SIG-M5 treated with dmso at 0.1 percent for 504 hours (cell line): ENCODE results near the gene CLTB.
A peak's percentile ranks its signal among the peaks of the same experiment; 100 is the strongest.
"Not testable (repeated sequence)": the region's sequence is repeated elsewhere in the genome, so short reads cannot be mapped to it uniquely, and the experiment has no call there.

Source experiments
- DNase-seq: peaks from one replicate; lab custom pipeline; 2025; ENCODE audit not compliant: unreplicated experiment; lab: John Stamatoyannopoulos, UW

The CLTB gene

DNA sequence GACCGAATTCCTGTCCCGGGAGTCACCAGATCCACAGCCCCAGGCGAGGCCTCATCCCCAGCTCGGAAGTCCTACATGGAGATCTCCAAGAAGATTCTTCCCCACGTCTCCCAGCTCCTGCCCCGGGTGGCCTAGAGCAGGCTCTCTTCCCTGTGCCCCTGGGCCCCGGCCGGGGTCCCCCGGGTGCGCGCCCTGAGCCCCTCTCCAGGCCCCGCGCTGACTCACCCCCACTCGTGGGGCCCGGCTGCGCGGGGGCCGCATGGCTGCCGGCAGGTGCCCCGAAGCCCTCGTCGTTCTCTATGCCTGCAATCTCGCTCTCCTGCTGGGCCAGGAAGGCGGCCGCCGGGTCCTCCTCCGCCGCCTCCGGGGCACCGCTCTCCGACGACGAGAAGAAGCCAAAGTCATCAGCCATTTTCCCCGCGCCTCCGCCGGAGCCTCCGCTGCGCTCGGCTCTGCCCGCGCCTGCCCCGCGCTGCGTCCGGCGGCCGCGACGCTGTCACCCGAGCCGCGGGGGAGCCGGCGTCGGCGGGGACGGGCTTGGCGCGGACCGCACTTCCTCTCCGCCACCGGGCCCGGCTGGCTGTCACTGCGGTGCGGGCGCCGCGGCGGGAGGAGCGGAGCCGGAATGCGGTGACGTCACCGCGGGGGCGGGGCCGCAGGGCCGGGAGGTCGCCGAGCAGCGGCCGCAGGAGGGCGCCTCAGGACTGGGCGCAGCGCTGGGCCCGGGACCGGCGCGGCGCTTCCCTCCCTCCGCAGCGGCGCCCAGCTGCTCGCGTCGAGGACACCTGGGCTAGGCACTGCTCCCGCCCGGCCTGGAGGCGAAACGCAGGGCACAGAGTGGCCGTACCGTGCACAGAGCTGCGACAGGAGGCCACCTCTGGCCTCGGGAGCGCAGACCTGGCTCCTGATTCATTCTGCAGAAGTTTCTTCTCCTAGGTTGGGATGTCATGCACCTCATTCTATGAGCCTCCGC, at the start of gene CLTB:
Gene CLTB (minus strand): TSS at position 588 of the 973 bp plus-strand sequence. CDS start 176 bp downstream, at position 412.
- peak; percentile 86 for DNase-seq

DNA sequence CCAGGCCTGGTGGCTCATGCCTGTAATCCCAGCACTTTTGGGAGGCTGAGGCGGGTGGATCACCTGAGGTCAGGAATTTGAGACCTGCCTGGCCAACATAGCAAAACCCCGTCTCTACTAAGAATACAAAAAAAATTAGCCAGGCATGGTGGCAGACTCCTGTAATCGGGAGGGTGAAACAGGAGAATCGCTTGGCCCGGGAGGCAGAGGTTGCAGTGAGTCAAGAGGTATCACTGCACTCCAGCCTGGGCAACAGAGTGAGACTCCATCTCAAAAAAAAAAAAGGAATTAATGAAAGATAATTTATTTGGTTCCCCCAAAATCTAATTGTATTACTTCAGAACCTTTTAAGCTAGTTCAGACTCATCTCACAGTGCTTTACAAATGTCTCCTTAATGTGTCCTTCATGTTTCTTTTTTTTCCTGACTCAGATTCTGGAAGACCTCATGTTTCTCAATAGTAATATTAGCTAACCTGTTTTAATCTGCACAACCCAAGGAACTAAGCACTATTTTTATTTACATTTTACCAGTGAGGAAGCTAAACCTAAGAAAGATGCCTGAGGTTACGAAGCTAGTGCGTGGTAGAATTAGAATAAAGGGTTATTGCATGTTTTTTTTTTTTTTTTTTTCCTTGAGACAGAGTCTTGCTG, 46.9 kb upstream of the CLTB start:
- no peak for DNase-seq

GRCh38 chr5:176461349-176461748, 45.0 kb upstream of the CLTB start:
- no peak for DNase-seq

DNA sequence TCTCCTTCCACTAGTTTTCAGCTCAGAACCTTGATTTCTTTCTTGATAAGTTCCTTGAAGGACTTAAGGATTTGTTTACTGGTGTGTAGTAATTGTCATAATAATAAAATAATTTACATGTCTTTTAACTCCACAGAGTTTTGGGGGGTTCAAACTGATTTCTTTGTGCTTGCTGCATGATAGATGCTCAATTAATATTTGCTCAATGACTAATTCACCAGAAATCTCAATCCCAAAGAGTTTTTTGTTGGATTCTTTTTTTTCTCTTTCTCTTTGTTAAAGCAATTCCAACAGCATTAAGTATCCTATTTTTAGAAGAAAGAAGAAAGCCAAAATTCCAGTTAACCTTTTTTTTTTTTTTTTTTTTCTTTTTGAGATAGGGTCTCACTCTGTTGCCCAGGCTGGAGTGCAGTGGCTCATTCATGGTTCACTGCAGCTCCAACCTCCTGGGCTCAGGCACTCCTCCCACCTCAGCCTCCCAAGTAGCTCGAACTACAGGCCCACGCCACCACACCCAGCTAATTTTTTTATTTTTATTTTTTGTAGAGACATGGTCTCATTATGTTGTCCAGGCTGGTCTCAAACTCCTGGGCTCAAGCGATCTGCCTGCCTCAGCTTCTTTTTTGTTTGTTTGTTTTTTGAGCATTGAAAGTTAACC, 42.7 kb upstream of the CLTB start:
- no peak for DNase-seq

GRCh38 chr5:176454724-176455394, 38.5 kb upstream of the CLTB start:
- DNase-seq = no peak

- no peak for DNase-seq
Observed at GRCh38 chr5:176450077-176450476, 33.7 kb upstream of the CLTB start.

GRCh38 chr5:176447978-176448608, 31.8 kb upstream of the CLTB start, which contains the start of gene FAF2:
TSS of gene FAF2 (plus strand) at chr5:176448385. CDS start at chr5:176448408, 23 bp downstream.
- DNase-seq = peak; percentile 100

GRCh38 chr5:176447591-176447977, 31.2 kb upstream of the CLTB start:
- DNase-seq = peak; percentile 50

- DNase-seq = no peak
Observed at GRCh38 chr5:176446884-176447590, 30.7 kb upstream of the CLTB start.

DNA sequence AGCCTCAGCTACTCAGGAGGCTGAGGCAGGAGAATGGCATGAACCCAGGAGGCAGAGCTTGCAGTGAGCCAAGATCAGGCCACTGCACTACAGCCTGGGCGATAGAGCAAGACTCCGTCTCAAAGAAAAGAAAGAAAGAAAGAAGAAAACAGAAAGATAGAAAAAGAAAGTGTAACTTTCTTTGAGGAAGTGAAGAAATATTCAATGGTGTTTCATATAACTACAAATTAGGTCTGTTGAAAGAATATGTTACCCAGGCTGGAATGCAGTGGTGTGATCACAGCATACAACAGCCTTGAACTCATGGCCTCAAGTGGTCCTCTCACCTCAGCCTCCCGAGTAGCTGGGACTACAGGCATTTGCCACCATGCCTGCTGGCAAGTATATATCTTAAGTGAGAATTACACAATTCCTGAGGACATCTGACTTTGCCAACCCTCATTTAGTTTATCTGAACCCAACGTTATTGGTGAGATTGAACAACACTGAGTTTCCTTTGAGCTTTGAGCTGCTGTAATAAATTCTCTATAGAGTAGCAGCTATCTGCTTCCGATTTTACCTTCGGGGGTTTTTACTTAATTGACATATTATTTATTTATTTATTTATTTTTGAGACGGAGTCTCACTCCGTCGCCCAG, 29.8 kb upstream of the CLTB start:
- peak; percentile 30 for DNase-seq

DNA sequence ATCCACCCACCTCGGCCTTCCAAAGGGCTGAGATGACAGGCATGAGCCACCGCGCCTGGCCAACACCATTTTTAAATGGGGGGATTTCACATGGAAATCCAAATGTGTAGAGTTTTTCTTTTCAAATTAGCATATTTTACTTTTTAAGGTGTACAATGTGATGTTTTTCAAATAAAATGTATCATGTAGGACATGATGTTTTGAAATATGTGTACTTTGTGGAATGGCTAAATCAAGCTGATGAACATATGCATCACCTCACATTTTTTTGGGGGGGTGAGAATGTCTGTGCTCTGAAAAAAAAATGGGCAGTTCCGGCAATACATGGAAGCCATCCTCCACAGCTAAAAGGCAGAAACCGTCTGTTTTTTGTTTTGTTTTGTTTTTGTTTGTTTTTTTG, 28.4 kb upstream of the CLTB start:
- no peak for DNase-seq

DNA sequence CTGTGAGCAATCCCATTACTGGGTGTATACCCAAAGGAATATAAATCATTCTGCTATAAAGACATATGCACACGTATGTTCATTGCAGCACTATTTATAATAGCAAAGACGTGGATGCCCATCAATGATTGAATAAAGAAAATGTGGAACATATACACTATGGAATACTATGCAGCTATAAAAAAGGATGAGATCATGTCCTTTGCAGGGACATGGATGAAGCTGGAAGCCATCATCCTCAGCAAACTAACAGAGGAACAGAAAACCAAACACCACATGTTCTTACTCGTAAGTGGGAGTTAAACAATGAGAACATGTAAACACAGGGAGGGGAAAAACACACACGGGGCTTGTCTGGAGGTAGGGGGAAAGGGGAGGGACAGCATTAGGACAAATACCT, 26.6 kb upstream of the CLTB start:
- DNase-seq = not testable (repeated sequence)

- DNase-seq = peak; percentile 30
Observed at GRCh38 chr5:176441921-176442323, 25.6 kb upstream of the CLTB start.

GRCh38 chr5:176440927-176441706, 24.8 kb upstream of the CLTB start:
- DNase-seq = no peak

DNA sequence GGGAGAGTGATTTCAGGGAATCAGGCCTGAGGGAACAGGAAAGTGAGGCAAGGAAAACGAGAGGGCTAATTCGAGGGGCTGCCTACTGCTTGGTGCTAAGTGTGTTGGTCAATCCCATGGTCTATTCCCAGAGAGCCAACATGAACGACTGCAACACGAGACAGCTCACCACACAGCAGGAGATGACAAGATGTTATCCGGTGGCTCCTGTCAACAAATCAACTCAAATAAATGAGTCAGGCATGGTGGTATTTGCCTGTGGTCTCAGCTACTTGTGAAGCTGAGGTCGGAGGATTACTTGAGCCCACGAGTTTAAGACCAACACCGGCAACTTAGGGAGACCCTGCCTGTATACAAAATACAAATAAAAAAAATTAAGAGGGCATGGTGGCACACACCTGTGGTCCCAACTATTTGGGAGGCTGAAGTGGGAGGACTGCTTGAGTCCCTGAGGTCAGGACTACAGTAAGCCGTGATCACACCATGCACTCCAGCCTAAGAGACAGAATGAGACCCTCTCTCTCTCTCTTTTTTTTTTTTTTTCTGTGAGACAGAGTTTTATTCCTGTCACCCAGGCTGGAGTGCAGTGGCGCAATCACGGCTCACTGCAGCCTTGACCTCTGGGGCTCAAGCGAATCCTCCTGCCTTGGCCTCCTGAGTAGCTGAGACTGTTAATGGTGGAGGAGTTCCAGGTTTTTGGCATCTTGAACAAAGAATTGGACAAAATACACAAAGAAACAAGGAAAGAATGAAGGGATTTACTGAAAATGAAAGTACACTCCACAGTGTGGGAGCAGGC, 22.8 kb upstream of the CLTB start:
- DNase-seq = peak; percentile 86

DNA sequence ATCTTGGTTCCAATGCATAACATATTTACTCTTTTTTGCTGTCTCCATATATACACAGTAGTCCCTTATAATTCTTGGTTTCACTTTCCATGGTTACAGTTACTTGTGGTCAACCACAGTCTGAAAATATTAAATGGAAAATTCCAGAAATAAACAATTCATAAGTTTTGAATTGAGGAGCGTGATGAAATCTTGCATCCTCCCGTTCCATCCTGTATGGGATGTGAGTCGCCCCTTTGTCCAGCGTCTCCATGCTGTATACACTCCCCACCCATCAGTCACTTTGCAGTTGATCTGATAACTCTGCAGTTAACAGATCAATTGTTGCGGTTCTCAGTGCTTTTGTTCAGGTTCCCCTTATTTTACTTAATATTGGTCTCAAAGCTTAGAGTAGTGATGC, 20.3 kb upstream of the CLTB start:
- DNase-seq = peak; percentile 93

GRCh38 chr5:176432707-176433106, 16.4 kb upstream of the CLTB start:
- no peak for DNase-seq

DNA sequence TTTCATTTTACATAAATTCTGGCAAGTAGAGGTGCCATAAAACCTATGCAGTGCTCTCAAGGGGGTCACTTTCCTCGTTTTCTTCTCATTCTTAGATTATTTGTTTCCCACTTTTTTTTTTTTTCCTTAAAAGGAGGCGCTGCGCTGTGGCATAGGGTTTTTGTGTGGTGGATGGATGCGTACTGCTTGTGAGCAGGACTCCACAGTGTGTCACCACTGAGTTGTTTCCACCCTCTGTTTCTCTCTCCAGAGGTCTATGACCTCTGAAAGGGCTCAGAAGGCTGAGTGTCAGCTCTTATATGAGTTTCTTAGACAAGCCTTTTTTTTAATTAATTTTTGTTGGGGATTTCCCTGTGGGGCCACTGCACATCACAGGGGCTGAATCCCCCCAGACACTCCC, 13.6 kb upstream of the CLTB start:
- DNase-seq = no peak
